Esophagus muscularis mucosa (tissue), 4 donors: ENCODE results near the gene GATAD2B. TPM values are rescaled to one million over a fixed set of nuclear protein-coding genes. Genes with fewer than 3 reads are reported as not detected.
"Not testable (repeated sequence)": the region's sequence is repeated elsewhere in the genome, so short reads cannot be mapped to it uniquely, and the experiment has no call there.

Experiments used
- DNase-seq: peaks from one replicate; pipeline ENCODE4 v3.0.0-alpha.2; 2017; ENCODE audit errors: extremely low spot score
- H3K27ac ChIP-seq, 4 donors: fragments of 200-600 bp; sonication (generic); replicated peaks in 1 of 4; 1 replicate in 3 of 4; 2 replicates in 1 of 4; pipeline ENCODE4 v1.5.1; 2016 to 2019; ENCODE audit warnings: mild to moderate bottlenecking in 1 of 4
- H3K27me3 ChIP-seq, 4 donors: fragments of 200-600 bp; sonication (generic); one replicate each; pipeline versions ENCODE4 v1.5.1 to v1.6.0; 2016 to 2019
- H3K36me3 ChIP-seq, 4 donors: fragments of 200-600 bp; sonication (generic); one replicate each; pipeline ENCODE4 v1.5.1; 2016 to 2019
- H3K4me1 ChIP-seq, 4 donors: fragments of 200-600 bp; sonication (generic); one replicate each; pipeline ENCODE4 v1.5.1; 2016 to 2019
- H3K4me3 ChIP-seq, 4 donors: fragments of 200-600 bp; sonication (generic); 1 replicate in 2 of 4; 2 replicates in 2 of 4; pipeline ENCODE4 v1.5.1; 2016 to 2019; ENCODE audit warnings: mild to moderate bottlenecking in 4 of 4, moderate library complexity in 1 of 4
- H3K9me3 ChIP-seq, 4 donors: fragments of 200-600 bp; sonication (generic); 1 replicate in 3 of 4; 2 replicates in 1 of 4; pipeline ENCODE4 v1.5.1; 2016 to 2019
- EP300 ChIP-seq: sonication (generic); formaldehyde crosslinking; IDR thresholded peaks from one replicate; pipeline ENCODE4 v1.6.1; 2017; ENCODE audit warnings: antibody characterized with exemption
- POLR2A ChIP-seq: fragments of 450-650 bp; IDR thresholded peaks from one replicate; pipeline ENCODE4 v1.6.1; 2017; ENCODE audit warnings: antibody characterized with exemption, moderate library complexity, mild to moderate bottlenecking, low read depth
- POLR2AphosphoS5 ChIP-seq, 2 donors: sonication (generic); formaldehyde crosslinking; IDR thresholded peaks; one replicate each; pipeline ENCODE4 v1.6.1; 2017; ENCODE audit warnings: antibody characterized with exemption in 2 of 2
- WGBS: methylation state at CpG from one replicate; pipeline ENCODE4 v1.1.5; 2018; 5-methylcytosine and 5-hydroxymethylcytosine counted together
- intact Hi-C: fragments of 100-400 bp; cut with DNase I; formaldehyde crosslinking; loops from one replicate; pipeline ENCODE4 v1.15.1; 2023
- total RNA-seq, 4 donors: library from RNA; depleted of rRNA; stranded (reverse); fragments of >200 nt; gene quantifications; one replicate each; pipeline versions ENCODE4 v1.1.0 to v1.2.1, GENCODE V29; 2016
- TF ChIP-seq, protein P1 (sequence below), 3 experiments: fragments of 200-600 bp in 2 of 3; fragments of 450-650 bp in 1 of 3; sonication (generic) in 2 of 3; IDR thresholded peaks; one replicate each; pipeline ENCODE4 v1.5.1; 2017 to 2019; ENCODE audit warnings: antibody characterized with exemption in 3 of 3, mild to moderate bottlenecking in 2 of 3, moderate library complexity in 1 of 3

GATAD2B gene
- total RNA-seq, 4 donors from 2014 or later = 21.9 to 30.5 (median 26.4) TPM

- WGBS = 93% methylated on average over 6 of the region's 6 CpGs
- intact Hi-C loops = no loop called here
- H3K9me3 ChIP-seq = no peaks in the 10 kb centered on the region
Observed at GRCh38 chr1:153908071-153908470, 14.7 kb downstream of the GATAD2B start.

DNA sequence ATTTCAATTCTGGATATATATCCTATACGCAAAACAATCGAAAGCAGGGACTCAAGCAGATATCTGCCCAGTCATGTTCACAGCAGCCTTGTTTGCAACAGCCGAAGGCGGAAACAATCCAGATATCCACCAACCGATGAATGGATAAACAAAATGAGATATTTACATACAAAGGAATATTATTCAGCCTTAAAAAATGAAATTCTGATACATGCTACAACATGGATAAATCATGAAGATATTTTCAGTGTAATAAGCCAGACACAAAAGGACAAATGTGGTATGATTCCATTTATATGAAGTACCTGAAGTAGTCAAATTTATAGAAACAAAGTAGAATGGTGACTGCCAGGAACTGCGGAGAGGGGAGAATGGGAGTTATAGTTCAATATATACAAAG, 15.6 kb downstream of the GATAD2B start:
- Histone ChIP-seq H3K27me3 (no peaks in the 10 kb centered on the region), H3K9me3 (no peaks in the 10 kb centered on the region), H3K4me3 (no peak overlapping the region), H3K27ac (no peak overlapping the region), H3K4me1 (peaks cover 0 to 38% (median 28%) of the 10 kb centered on the region in 4 donors), H3K36me3 (peaks cover 0 to 13% (median 4%) of the 10 kb centered on the region in 4 donors)
- intact Hi-C loops = no loop called here
- no peak for DNase-seq
- 97% methylated on average over 6 of the region's 6 CpGs for WGBS
- TF ChIP-seq POLR2A (no peak), POLR2AphosphoS5 (IDR thresholded peaks at IDR 0.05) (no peak), EP300 (no peak)
- TF ChIP-seq, protein P1, sequence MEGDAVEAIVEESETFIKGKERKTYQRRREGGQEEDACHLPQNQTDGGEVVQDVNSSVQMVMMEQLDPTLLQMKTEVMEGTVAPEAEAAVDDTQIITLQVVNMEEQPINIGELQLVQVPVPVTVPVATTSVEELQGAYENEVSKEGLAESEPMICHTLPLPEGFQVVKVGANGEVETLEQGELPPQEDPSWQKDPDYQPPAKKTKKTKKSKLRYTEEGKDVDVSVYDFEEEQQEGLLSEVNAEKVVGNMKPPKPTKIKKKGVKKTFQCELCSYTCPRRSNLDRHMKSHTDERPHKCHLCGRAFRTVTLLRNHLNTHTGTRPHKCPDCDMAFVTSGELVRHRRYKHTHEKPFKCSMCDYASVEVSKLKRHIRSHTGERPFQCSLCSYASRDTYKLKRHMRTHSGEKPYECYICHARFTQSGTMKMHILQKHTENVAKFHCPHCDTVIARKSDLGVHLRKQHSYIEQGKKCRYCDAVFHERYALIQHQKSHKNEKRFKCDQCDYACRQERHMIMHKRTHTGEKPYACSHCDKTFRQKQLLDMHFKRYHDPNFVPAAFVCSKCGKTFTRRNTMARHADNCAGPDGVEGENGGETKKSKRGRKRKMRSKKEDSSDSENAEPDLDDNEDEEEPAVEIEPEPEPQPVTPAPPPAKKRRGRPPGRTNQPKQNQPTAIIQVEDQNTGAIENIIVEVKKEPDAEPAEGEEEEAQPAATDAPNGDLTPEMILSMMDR (IDR thresholded peaks at IDR 0.05) = no peak

More at GRCh38 chr1:153908071-153908470, 14.7 kb downstream of the GATAD2B start:
- H3K4me1 ChIP-seq = peaks cover 0 to 44% (median 32%) of the 10 kb centered on the region in 4 donors
- H3K27me3 ChIP-seq = no peaks in the 10 kb centered on the region
- peaks cover 0 to 13% (median 4%) of the 10 kb centered on the region in 4 donors for H3K36me3 ChIP-seq
- no peak overlapping the region for H3K4me3 ChIP-seq
- TF ChIP-seq EP300 (no peak), POLR2A (no peak), POLR2AphosphoS5 (IDR thresholded peaks at IDR 0.05) (no peak)
- TF ChIP-seq, protein P1 (IDR thresholded peaks at IDR 0.05) = no peak
- H3K27ac ChIP-seq = no peak overlapping the region
- no peak for DNase-seq

GRCh38 chr1:153906396-153906795, 16.4 kb downstream of the GATAD2B start:
- intact Hi-C loops = no loop called here
- DNase-seq = no peak
- TF ChIP-seq, protein P1 (IDR thresholded peaks at IDR 0.05) = no peak
- no peak for TF ChIP-seq POLR2A
- TF ChIP-seq EP300 = no peak
- no peak for TF ChIP-seq POLR2AphosphoS5 (IDR thresholded peaks at IDR 0.05)
- Histone ChIP-seq H3K36me3 (peaks cover 0 to 13% (median 4%) of the 10 kb centered on the region in 4 donors), H3K27ac (no peak overlapping the region), H3K4me1 (peaks cover 0 to 38% (median 28%) of the 10 kb centered on the region in 4 donors), H3K27me3 (no peaks in the 10 kb centered on the region), H3K9me3 (no peaks in the 10 kb centered on the region), H3K4me3 (no peak overlapping the region)
- 94% methylated on average over 1 of the region's 1 CpG for WGBS

GRCh38 chr1:153905908-153906307, 16.9 kb downstream of the GATAD2B start:
- H3K4me3 ChIP-seq, H3K9me3 ChIP-seq, H3K27me3 ChIP-seq, DNase-seq, intact Hi-C loops: not testable (repeated sequence)
- peaks cover 0 to 13% (median 4%) of the 10 kb centered on the region in 4 donors for H3K36me3 ChIP-seq
- peak overlapping the region in 2 of 4 donors; percentile 16 to 26 for H3K27ac ChIP-seq
- H3K4me1 ChIP-seq = peaks cover 0 to 35% (median 28%) of the 10 kb centered on the region in 4 donors
- WGBS = 96% methylated on average over 8 of the region's 8 CpGs

DNA sequence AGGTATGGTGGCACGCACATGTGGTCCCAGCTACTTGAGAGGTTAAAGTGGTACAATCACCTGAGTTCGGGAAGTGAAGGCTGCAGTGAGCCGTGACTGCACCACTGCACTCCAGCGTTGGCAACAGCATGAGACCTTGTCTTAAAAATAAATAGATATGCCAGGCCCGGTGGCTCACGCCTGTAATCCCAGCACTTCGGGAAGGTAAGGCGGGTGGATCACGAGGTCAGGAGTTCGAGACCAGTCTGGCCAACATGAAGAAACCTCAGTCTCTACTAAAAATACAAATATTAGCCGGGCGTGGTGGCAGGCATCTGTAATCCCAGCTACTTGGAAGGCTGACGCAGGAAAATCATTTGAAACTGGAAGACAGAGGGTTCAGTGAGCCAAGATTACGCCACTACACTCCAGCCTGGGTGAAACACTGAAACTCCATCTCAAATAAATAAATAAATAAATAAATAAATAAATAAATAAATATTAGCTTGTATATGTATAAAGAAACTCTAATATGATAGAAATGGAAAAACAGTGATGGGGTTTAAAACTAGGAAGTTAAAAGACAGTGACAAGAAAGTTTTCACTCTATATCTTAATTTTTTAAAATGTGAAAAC, 18.8 kb downstream of the GATAD2B start:
- Histone ChIP-seq H3K4me1 (peaks cover 0 to 32% (median 28%) of the 10 kb centered on the region in 4 donors), H3K4me3 (no peak overlapping the region), H3K27ac (peak overlapping the region in 1 of 4 donors; percentile 4), H3K36me3 (peaks cover 0 to 17% (median 8%) of the 10 kb centered on the region in 4 donors), H3K9me3 (no peaks in the 10 kb centered on the region), H3K27me3 (no peaks in the 10 kb centered on the region)
- no peak for TF ChIP-seq EP300
- no peak for TF ChIP-seq POLR2AphosphoS5 (IDR thresholded peaks at IDR 0.05)
- no peak for TF ChIP-seq POLR2A
- TF ChIP-seq, protein P1 (IDR thresholded peaks at IDR 0.05) = no peak
- DNase-seq = no peak
- 78% methylated on average over 14 of the region's 14 CpGs for WGBS
- intact Hi-C loops = no loop called here
